OCI-LY7 (cell line): ENCODE results near the gene GRIK2. TPM values are rescaled to one million over a fixed set of nuclear protein-coding genes. Genes with fewer than 3 reads are reported as not detected.

Experiments used
- BruUV-seq: library from RNA; stranded (reverse); fragments of 400-500 nt; replicated peaks from 2 replicates; lab custom pipeline; 2021; lab: Mats Ljungman, UMichigan
- CTCF ChIA-PET: fragments of 300-600 bp; sonication (Branson Sonifier 250); formaldehyde crosslinking; loops from one replicate; lab custom pipeline; 2022; ENCODE audit warnings: antibody characterized with exemption; ENCODE audit not compliant: unreplicated experiment; lab: Charles Lee
- POLR2A ChIA-PET: fragments of 300-600 bp; sonication (Branson Sonifier 250); formaldehyde crosslinking; loops from one replicate; lab custom pipeline; 2022; ENCODE audit warnings: antibody characterized with exemption; lab: Charles Lee
- DNase-seq: peaks from one replicate; pipeline ENCODE4 v3.0.0-alpha.2; 2015; ENCODE audit warnings: low spot score
- H2AFZ ChIP-seq: fragments of 200-600 bp; sonication (generic), shearing (Covaris generic); 2 replicates; pipeline ENCODE4 v1.6.1; 2014; ENCODE audit warnings: mild to moderate bottlenecking, antibody characterized with exemption, low read length, moderate library complexity
- H3K27ac ChIP-seq: fragments of 200-600 bp; sonication (generic); 2 replicates; pipeline ENCODE4 v1.5.1; 2014; ENCODE audit warnings: mixed run types, low read depth, mild to moderate bottlenecking, moderate library complexity, low read length, inconsistent platforms; ENCODE audit not compliant: poor library complexity, severe bottlenecking
- H3K36me3 ChIP-seq: fragments of 200-600 bp; sonication (generic); 2 replicates; pipeline ENCODE4 v1.6.1; 2014; ENCODE audit warnings: mild to moderate bottlenecking, antibody characterized with exemption, low read length, moderate library complexity, mixed read lengths; ENCODE audit not compliant: insufficient read depth
- H3K4me1 ChIP-seq: fragments of 200-600 bp; sonication (generic); 2 replicates; pipeline ENCODE4 v1.5.1; 2014; ENCODE audit warnings: mild to moderate bottlenecking, low read length; ENCODE audit not compliant: insufficient read depth, poor library complexity, severe bottlenecking
- H3K4me2 ChIP-seq: fragments of 200-600 bp; sonication (generic); 2 replicates; pipeline ENCODE4 v1.6.1; 2014; ENCODE audit warnings: mild to moderate bottlenecking, low read length
- H3K4me3 ChIP-seq: fragments of 200-600 bp; sonication (generic); 2 replicates; pipeline ENCODE4 v1.5.1; 2014; ENCODE audit warnings: mild to moderate bottlenecking, low read depth, low read length; ENCODE audit not compliant: poor library complexity, severe bottlenecking
- H3K79me2 ChIP-seq: fragments of 200-600 bp; sonication (generic); 2 replicates; pipeline ENCODE4 v1.6.1; 2016; ENCODE audit warnings: low read depth, mild to moderate bottlenecking, low read length, moderate library complexity, mixed read lengths; ENCODE audit not compliant: insufficient read depth
- H3K9me2 ChIP-seq: fragments of 200-600 bp; sonication (generic); 2 replicates; pipeline ENCODE4 v1.6.1; 2016; ENCODE audit warnings: mild to moderate bottlenecking, low read length, mixed read lengths; ENCODE audit not compliant: insufficient read depth
- H3K9me3 ChIP-seq: fragments of 200-600 bp; sonication (generic); 2 replicates; pipeline ENCODE4 v1.6.1; 2014; ENCODE audit warnings: mild to moderate bottlenecking, mixed run types, low read length, mixed read lengths
- H4K20me1 ChIP-seq: fragments of 200-600 bp; sonication (generic); 2 replicates; pipeline ENCODE4 v1.6.1; 2014; ENCODE audit warnings: mild to moderate bottlenecking, antibody characterized with exemption, low read length, moderate library complexity, mixed read lengths; ENCODE audit not compliant: insufficient read depth
- CTCF ChIP-seq: fragments of 200-600 bp; sonication (generic); conservative IDR thresholded peaks from 2 replicates; pipeline ENCODE4 v1.5.1; 2014; ENCODE audit warnings: mild to moderate bottlenecking, antibody characterized with exemption, low read length, moderate library complexity, mixed read lengths
- EZH2phosphoT487 ChIP-seq: fragments of 200-600 bp; sonication (generic); IDR thresholded peaks from 2 replicates; pipeline ENCODE4 v1.6.1; 2018; ENCODE audit warnings: low read depth, borderline replicate concordance, mild to moderate bottlenecking, mixed run types, antibody characterized with exemption, low read length, moderate library complexity, mixed read lengths
- intact Hi-C: fragments of 100-400 bp; cut with micrococcal nuclease; formaldehyde crosslinking; loops from one replicate; pipeline ENCODE4 v1.10.0; 2022; ENCODE audit not compliant: unreplicated experiment
- total RNA-seq, 2 experiments: library from RNA; depleted of rRNA in 1 of 2; stranded (reverse); fragments of >200 nt in 1 of 2; shearing (Covaris generic) in 1 of 2; gene quantifications; 2 replicates each; pipeline ENCODE4 v1.2.3, GENCODE V29; 2014 to 2022

Gene GRIK2
- total RNA-seq, 2 experiments from 2014 or later: not detected

DNA sequence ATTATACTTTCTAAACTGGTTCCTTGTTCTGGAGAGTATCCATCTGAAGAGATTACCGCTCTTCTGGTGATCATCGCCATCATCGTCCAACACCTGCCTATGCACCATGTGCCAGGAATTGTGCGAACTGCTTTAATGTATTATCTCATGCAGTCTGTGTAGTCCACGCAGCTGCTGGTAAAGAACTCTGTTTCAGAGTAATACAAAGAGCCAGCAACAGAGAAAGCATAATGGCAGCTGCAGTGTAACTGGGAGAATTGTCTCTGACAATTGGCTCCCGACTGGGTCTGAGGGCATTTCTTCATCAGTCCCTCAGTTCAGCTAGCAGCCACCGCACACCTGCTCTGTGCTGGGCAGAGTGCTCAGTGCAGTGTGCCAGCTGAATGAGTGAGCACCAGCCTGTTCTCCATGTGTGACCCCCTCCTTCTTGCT is 383.4 kb downstream of the GRIK2 start:
- no TSS peak for BruUV-seq
- no peak overlapping the region for H3K4me2 ChIP-seq
- H3K27ac ChIP-seq: no peak overlapping the region
- no peaks in the 10 kb centered on the region for H3K79me2 ChIP-seq
- no peak overlapping the region for H3K4me3 ChIP-seq
- H3K36me3 ChIP-seq: no peaks in the 10 kb centered on the region
- no peaks in the 10 kb centered on the region for H3K4me1 ChIP-seq
- CTCF ChIA-PET: no interaction called here
- H4K20me1 ChIP-seq: no peaks in the 10 kb centered on the region
- H2AFZ ChIP-seq: no peak overlapping the region
- intact Hi-C loops: no loop called here
- POLR2A ChIA-PET: no interaction called here
- H3K9me2 ChIP-seq: no peaks in the 10 kb centered on the region
- no peaks in the 10 kb centered on the region for H3K9me3 ChIP-seq
- no peak for TF ChIP-seq CTCF
- DNase-seq: no peak

DNA sequence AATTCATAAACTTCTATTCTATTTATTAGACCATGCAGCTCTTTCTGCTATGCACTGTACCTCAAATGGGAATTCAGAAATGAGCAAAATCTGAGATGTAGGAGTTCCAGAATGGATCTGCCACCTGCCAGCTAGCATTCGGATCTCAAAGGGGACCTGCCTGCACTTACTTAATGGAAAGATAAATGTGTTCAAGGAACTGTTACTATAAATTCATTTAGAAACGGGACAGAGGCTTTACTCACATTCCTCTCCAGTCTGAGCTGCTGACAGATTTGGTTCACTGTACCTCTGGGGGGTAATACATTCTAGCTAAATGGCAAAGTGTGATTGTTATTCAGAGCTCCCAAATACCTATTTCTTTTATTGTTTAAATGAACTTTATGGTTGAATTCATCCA is 384.1 kb downstream of the GRIK2 start:
- no peak overlapping the region for H3K4me3 ChIP-seq
- H3K27ac ChIP-seq: no peak overlapping the region
- H3K36me3 ChIP-seq: no peaks in the 10 kb centered on the region
- no peaks in the 10 kb centered on the region for H3K4me1 ChIP-seq
- H2AFZ ChIP-seq: no peak overlapping the region
- no peak for TF ChIP-seq CTCF
- POLR2A ChIA-PET: no interaction called here
- H4K20me1 ChIP-seq: no peaks in the 10 kb centered on the region
- H3K79me2 ChIP-seq: no peaks in the 10 kb centered on the region
- DNase-seq: no peak
- no peak overlapping the region for H3K4me2 ChIP-seq
- no peaks in the 10 kb centered on the region for H3K9me3 ChIP-seq
- CTCF ChIA-PET: no interaction called here
- H3K9me2 ChIP-seq: no peaks in the 10 kb centered on the region
- intact Hi-C loops: no loop called here
- no TSS peak for BruUV-seq

DNA sequence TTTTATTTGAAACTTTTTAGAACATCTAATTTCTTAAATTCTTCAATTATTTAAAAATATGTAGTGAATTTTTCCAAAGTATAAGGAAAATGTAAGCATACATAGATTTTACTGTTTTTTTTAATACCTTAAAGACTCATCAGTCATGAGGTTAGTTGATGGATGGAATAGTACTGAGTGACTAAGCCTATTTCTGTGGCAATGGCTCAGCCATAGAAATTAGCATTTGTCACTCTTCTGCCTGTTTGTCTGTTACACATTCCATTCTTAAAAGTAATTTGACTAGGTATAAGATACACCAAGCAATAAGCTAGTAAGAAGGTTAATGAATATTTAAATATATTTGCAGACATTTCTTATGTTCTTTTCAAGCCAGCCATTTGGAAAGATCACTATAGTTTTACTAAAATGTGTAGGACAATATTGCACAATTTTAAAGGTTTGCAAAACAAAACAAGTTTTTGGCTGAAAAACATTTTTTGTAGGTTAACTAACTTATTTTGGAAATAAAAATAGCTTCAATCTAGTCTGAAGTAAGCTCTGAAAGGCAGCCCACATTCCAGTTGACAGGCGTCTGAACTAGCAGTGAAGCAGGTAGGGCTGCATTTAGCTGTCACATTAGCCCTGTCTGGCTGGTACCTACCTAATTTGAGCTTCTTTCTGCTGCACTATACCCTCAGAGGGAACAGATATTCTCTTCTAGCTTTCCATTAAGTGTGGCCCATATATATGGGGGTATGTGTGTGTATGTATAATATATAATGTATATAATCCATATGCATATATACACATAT is 385.7 kb downstream of the GRIK2 start:
- Histone ChIP-seq H2AFZ (no peak overlapping the region), H3K4me2 (no peak overlapping the region), H3K36me3 (no peaks in the 10 kb centered on the region), H3K4me3 (no peak overlapping the region), H3K79me2 (no peaks in the 10 kb centered on the region), H3K9me2 (no peaks in the 10 kb centered on the region), H3K27ac (no peak overlapping the region), H3K4me1 (no peaks in the 10 kb centered on the region), H4K20me1 (no peaks in the 10 kb centered on the region), H3K9me3 (no peaks in the 10 kb centered on the region)
- ChIA-PET POLR2A (interaction anchor here (1.4 kb wide), 1 partner anchor 19 kb away, joined by 3 read pairs; no protein-coding TSS in a partner anchor), CTCF (no interaction called here)
- DNase-seq: no peak
- no TSS peak for BruUV-seq
- intact Hi-C loops: no loop called here
- TF ChIP-seq EZH2phosphoT487 (no peak), CTCF (no peak)
